ACC112 (cell line): ENCODE results near the gene RASGRP3.
"Not testable (repeated sequence)": the region's sequence is repeated elsewhere in the genome, so short reads cannot be mapped to it uniquely, and the experiment has no call there.

Source experiments
- H2AFZ ChIP-seq: fragments of 200-600 bp; sonication (generic); one replicate; pipeline ENCODE4 v1.6.0; 2017; ENCODE audit warnings: antibody characterized with exemption, low read length; ENCODE audit not compliant: unreplicated experiment
- H3K27ac ChIP-seq: fragments of 200-600 bp; sonication (generic); 2 replicates; pipeline ENCODE4 v1.5.1; 2014; ENCODE audit warnings: low read depth, mild to moderate bottlenecking, antibody characterized with exemption, low read length, moderate library complexity
- H3K27me3 ChIP-seq: fragments of 200-600 bp; sonication (generic); 2 replicates; pipeline ENCODE4 v1.6.1; 2014; ENCODE audit warnings: mild to moderate bottlenecking, antibody characterized with exemption, low read length, moderate library complexity, mixed read lengths; ENCODE audit not compliant: insufficient read depth
- H3K36me3 ChIP-seq: fragments of 200-600 bp; sonication (generic); 2 replicates; pipeline ENCODE4 v1.6.1; 2016; ENCODE audit warnings: mild to moderate bottlenecking, antibody characterized with exemption, low read length, moderate library complexity, mixed read lengths; ENCODE audit not compliant: insufficient read depth
- H3K4me1 ChIP-seq: fragments of 200-600 bp; sonication (generic); one replicate; pipeline ENCODE4 v1.6.1; 2016; ENCODE audit warnings: low read length, mixed read lengths; ENCODE audit not compliant: insufficient read depth, unreplicated experiment, control insufficient read depth
- H3K4me3 ChIP-seq: fragments of 200-600 bp; sonication (generic); 2 replicates; pipeline ENCODE4 v1.5.1; 2014; ENCODE audit warnings: mild to moderate bottlenecking, low read depth, low read length
- H3K79me2 ChIP-seq: fragments of 200-600 bp; sonication (generic); one replicate; pipeline ENCODE4 v1.6.0; 2016; ENCODE audit warnings: low read length; ENCODE audit not compliant: control insufficient read depth, unreplicated experiment, insufficient read depth

Gene RASGRP3

GRCh38 chr2:33453905-33454479 lies 22.5 kb upstream of the RASGRP3 start:
- Histone ChIP-seq H3K79me2 (no peaks in the 10 kb centered on the region), H3K4me3 (no peak overlapping the region)

GRCh38 chr2:33457556-33458247 lies 18.7 kb upstream of the RASGRP3 start:
- Histone ChIP-seq H3K27ac (no peak overlapping the region), H3K36me3 (no peaks in the 10 kb centered on the region), H2AFZ (no peak overlapping the region), H3K79me2 (no peaks in the 10 kb centered on the region), H3K4me3 (no peak overlapping the region), H3K4me1 (no peaks in the 10 kb centered on the region), H3K27me3 (no peaks in the 10 kb centered on the region)

More at GRCh38 chr2:33453905-33454479, 22.5 kb upstream of the RASGRP3 start:
- H3K36me3 ChIP-seq: no peaks in the 10 kb centered on the region
- H3K4me1 ChIP-seq: no peaks in the 10 kb centered on the region
- no peak overlapping the region for H2AFZ ChIP-seq
- no peaks in the 10 kb centered on the region for H3K27me3 ChIP-seq
- no peak overlapping the region for H3K27ac ChIP-seq

GRCh38 chr2:33458248-33458819 lies 18.1 kb upstream of the RASGRP3 start:
- no peaks in the 10 kb centered on the region for H3K36me3 ChIP-seq
- no peaks in the 10 kb centered on the region for H3K4me1 ChIP-seq
- H3K79me2 ChIP-seq: no peaks in the 10 kb centered on the region
- no peaks in the 10 kb centered on the region for H3K27me3 ChIP-seq
- H2AFZ ChIP-seq: no peak overlapping the region
- no peak overlapping the region for H3K27ac ChIP-seq
- no peak overlapping the region for H3K4me3 ChIP-seq

GRCh38 chr2:33459745-33460144 lies 16.7 kb upstream of the RASGRP3 start:
- Histone ChIP-seq H3K79me2 (no peaks in the 10 kb centered on the region), H3K27ac (no peak overlapping the region), H3K27me3 (no peaks in the 10 kb centered on the region), H3K4me3 (no peak overlapping the region), H3K36me3 (no peaks in the 10 kb centered on the region), H3K4me1 (no peaks in the 10 kb centered on the region), H2AFZ (no peak overlapping the region)

GRCh38 chr2:33462512-33462911 lies 13.9 kb upstream of the RASGRP3 start:
- H3K36me3 ChIP-seq, H3K79me2 ChIP-seq, H3K27me3 ChIP-seq, H3K27ac ChIP-seq, H3K4me1 ChIP-seq, H2AFZ ChIP-seq, H3K4me3 ChIP-seq: not testable (repeated sequence)

- no peaks in the 10 kb centered on the region for H3K79me2 ChIP-seq
- no peaks in the 10 kb centered on the region for H3K4me1 ChIP-seq
- no peaks in the 10 kb centered on the region for H3K36me3 ChIP-seq
- H3K27ac ChIP-seq: no peak overlapping the region
- no peak overlapping the region for H2AFZ ChIP-seq
- H3K27me3 ChIP-seq: no peaks in the 10 kb centered on the region
- H3K4me3 ChIP-seq: no peak overlapping the region
Measured at GRCh38 chr2:33467413-33467812, 9.0 kb upstream of the RASGRP3 start.

- Histone ChIP-seq H3K27ac (no peak overlapping the region), H3K27me3 (no peaks in the 10 kb centered on the region), H3K79me2 (no peaks in the 10 kb centered on the region), H3K4me3 (no peak overlapping the region), H2AFZ (no peak overlapping the region), H3K4me1 (no peaks in the 10 kb centered on the region), H3K36me3 (no peaks in the 10 kb centered on the region)
Measured at GRCh38 chr2:33469238-33469637, 7.2 kb upstream of the RASGRP3 start.

GRCh38 chr2:33475224-33476130 lies 972 bp upstream of the RASGRP3 start:
- no peaks in the 10 kb centered on the region for H3K79me2 ChIP-seq
- peak overlapping the region; percentile 90 for H3K4me3 ChIP-seq
- H3K27me3 ChIP-seq: no peaks in the 10 kb centered on the region
- peaks cover 8% of the 10 kb centered on the region for H3K4me1 ChIP-seq
- peak overlapping the region; percentile 71 for H2AFZ ChIP-seq
- peak overlapping the region; percentile 48; the same call in 1 of the 2 replicates for H3K27ac ChIP-seq
- H3K36me3 ChIP-seq: no peaks in the 10 kb centered on the region

GRCh38 chr2:33476793-33477190 lies 343 bp downstream of the RASGRP3 start:
- no peaks in the 10 kb centered on the region for H3K27me3 ChIP-seq
- no peaks in the 10 kb centered on the region for H3K79me2 ChIP-seq
- H3K4me3 ChIP-seq: peak overlapping the region; percentile 90
- H3K27ac ChIP-seq: peak overlapping the region; percentile 3; the same call in 1 of the 2 replicates
- H2AFZ ChIP-seq: peak overlapping the region; percentile 71
- H3K36me3 ChIP-seq: no peaks in the 10 kb centered on the region
- H3K4me1 ChIP-seq: peaks cover 8% of the 10 kb centered on the region
